Natural killer cell (primary cell): Measurements from ENCODE around the gene TNS2. TPM values are rescaled to one million over a fixed set of nuclear protein-coding genes. Genes with fewer than 3 reads are reported as not detected.
"Not testable (repeated sequence)": the region's sequence is repeated elsewhere in the genome, so short reads cannot be mapped to it uniquely, and the experiment has no call there.

Experiments
- ATAC-seq, 3 donors: fragments of 150-1000 bp in 2 of 3; fragments of 200-7000 bp in 1 of 3; cut with Tn5 transposase; 1 replicate in 1 of 3; 2 replicates in 2 of 3; pipeline ENCODE4 v1.10.0; 2021; ENCODE audit warnings: mild to moderate bottlenecking in 2 of 3, moderate library complexity in 2 of 3
- DNase-seq, 2 donors: peaks; one replicate each; pipeline versions ENCODE4 v3.0.0 to v3.0.0-alpha.2; 2013 to 2021; ENCODE audit warnings: mixed read lengths in 1 of 2
- H3K27ac ChIP-seq: one replicate; pipeline ENCODE4 v1.5.1; 2013; ENCODE audit warnings: mild to moderate bottlenecking, low read length
- H3K27me3 ChIP-seq: one replicate; pipeline ENCODE4 v1.6.1; 2013; ENCODE audit warnings: low read length; ENCODE audit not compliant: control insufficient read depth, insufficient read depth
- H3K36me3 ChIP-seq: one replicate; pipeline ENCODE4 v1.6.1; 2013; ENCODE audit warnings: low read length; ENCODE audit not compliant: control insufficient read depth, insufficient read depth
- H3K4me1 ChIP-seq: one replicate; pipeline ENCODE4 v1.6.1; 2013; ENCODE audit warnings: low read length; ENCODE audit not compliant: control insufficient read depth, insufficient read depth
- H3K4me3 ChIP-seq: one replicate; pipeline ENCODE4 v1.5.1; 2013; ENCODE audit warnings: low read length
- H3K9me3 ChIP-seq: one replicate; pipeline ENCODE4 v1.6.1; 2013; ENCODE audit warnings: low read length; ENCODE audit not compliant: control insufficient read depth, insufficient read depth
- H3K27ac Mint-ChIP-seq, 2 donors: one replicate each; pipeline ENCODE4 v1.8.0; 2022; ENCODE audit warnings: mild to moderate bottlenecking in 2 of 2, mixed read lengths in 2 of 2, moderate library complexity in 1 of 2
- H3K27me3 Mint-ChIP-seq, 2 donors: one replicate each; pipeline ENCODE4 v1.8.0; 2022; ENCODE audit warnings: low read depth in 2 of 2, mixed read lengths in 2 of 2
- H3K36me3 Mint-ChIP-seq: one replicate; pipeline ENCODE4 v1.8.0; 2022; ENCODE audit warnings: mixed read lengths
- H3K4me1 Mint-ChIP-seq, 2 donors: one replicate each; pipeline ENCODE4 v1.8.0; 2022; ENCODE audit warnings: mixed read lengths in 2 of 2
- H3K4me3 Mint-ChIP-seq: one replicate; pipeline ENCODE4 v1.8.0; 2022; ENCODE audit warnings: mild to moderate bottlenecking, moderate library complexity, mixed read lengths
- H3K9me3 Mint-ChIP-seq, 2 donors: one replicate each; pipeline ENCODE4 v1.8.0; 2022; ENCODE audit warnings: mixed read lengths in 2 of 2
- CTCF ChIP-seq: fragments of 200-600 bp; IDR thresholded peaks from one replicate; pipeline ENCODE4 v1.8.0; 2022; ENCODE audit warnings: antibody characterized with exemption
- WGBS: methylation state at CpG from one replicate; pipeline ENCODE4 v1.1.7; 2013; ENCODE audit warnings: missing lambda C conversion rate; ENCODE audit not compliant: insufficient coverage; 5-methylcytosine and 5-hydroxymethylcytosine counted together
- intact Hi-C: fragments of 100-400 bp; cut with micrococcal nuclease; formaldehyde crosslinking; loops from one replicate; pipeline ENCODE4 v1.14.2; 2022
- total RNA-seq, 4 donors: library from RNA; stranded (reverse); fragments of 120-200 nt in 1 of 4; gene quantifications; one replicate each; pipeline versions ENCODE4 v1.2.3 to v1.2.4, GENCODE V29; 2013 to 2022

The TNS2 gene
- total RNA-seq, 3 donors from 2014 or later (not counting 1 experiment from before 2014, with no cell fraction given): 0.95 to 1.8 (median 1.0) TPM

GRCh38 chr12:53007343-53007742, 42.5 kb upstream of the TNS2 start:
- peaks cover 45% of the 10 kb centered on the region in 2 donors for H3K4me1 Mint-ChIP-seq
- no peaks in the 10 kb centered on the region for H3K9me3 Mint-ChIP-seq
- intact Hi-C loops: loop anchor here (5.0 kb wide), 1 partner anchor 40 kb away; no protein-coding TSS in a partner anchor
- no peak for TF ChIP-seq CTCF
- peaks cover 6% of the 10 kb centered on the region for H3K36me3 ChIP-seq
- WGBS: 50% methylated on average over 3 of the region's 4 CpGs
- H3K27me3 ChIP-seq: no peaks in the 10 kb centered on the region
- no peaks in the 10 kb centered on the region for H3K36me3 Mint-ChIP-seq
- no peak overlapping the region for H3K27ac ChIP-seq
- peaks cover 27% of the 10 kb centered on the region for H3K4me1 ChIP-seq
- H3K4me3 ChIP-seq: peak overlapping the region; percentile 100
- no peaks in the 10 kb centered on the region for H3K9me3 ChIP-seq
- peak overlapping the region; percentile 97 for H3K4me3 Mint-ChIP-seq
- no peaks in the 10 kb centered on the region for H3K27me3 Mint-ChIP-seq
- H3K27ac Mint-ChIP-seq: peak overlapping the region; percentile 97 to 99
- DNase-seq (no peak), ATAC-seq (no peak)

GRCh38 chr12:53008760-53009159, 41.1 kb upstream of the TNS2 start:
- 85% methylated on average over 15 of the region's 15 CpGs for WGBS
- H3K36me3 Mint-ChIP-seq, H3K27me3 Mint-ChIP-seq, DNase-seq, H3K27me3 ChIP-seq, H3K4me3 ChIP-seq, H3K27ac ChIP-seq, H3K36me3 ChIP-seq, ATAC-seq, H3K4me3 Mint-ChIP-seq, H3K9me3 ChIP-seq, H3K9me3 Mint-ChIP-seq: not testable (repeated sequence)
- peaks cover 45 to 50% of the 10 kb centered on the region in 2 donors for H3K4me1 Mint-ChIP-seq
- intact Hi-C loops: loop anchor here (5.0 kb wide), 1 partner anchor 39 kb away; no protein-coding TSS in a partner anchor
- peak overlapping the region in 1 of 2 donors; percentile 97 for H3K27ac Mint-ChIP-seq
- H3K4me1 ChIP-seq: peaks cover 27% of the 10 kb centered on the region

- no peak overlapping the region for H3K4me3 Mint-ChIP-seq
- peak overlapping the region in 1 of 2 donors; percentile 63 for H3K27ac Mint-ChIP-seq
- 100% methylated on average over 2 of the region's 2 CpGs for WGBS
- intact Hi-C loops: no loop called here
- no peaks in the 10 kb centered on the region for H3K9me3 Mint-ChIP-seq
- H3K4me1 Mint-ChIP-seq: peaks cover 54 to 63% of the 10 kb centered on the region in 2 donors
- H3K27me3 ChIP-seq: no peaks in the 10 kb centered on the region
- H3K27ac ChIP-seq: no peak overlapping the region
- no peaks in the 10 kb centered on the region for H3K27me3 Mint-ChIP-seq
- ATAC-seq (no peak), DNase-seq (no peak)
- no peaks in the 10 kb centered on the region for H3K36me3 Mint-ChIP-seq
- peaks cover 9% of the 10 kb centered on the region for H3K36me3 ChIP-seq
- H3K4me1 ChIP-seq: peaks cover 19% of the 10 kb centered on the region
- no peak for TF ChIP-seq CTCF
- H3K4me3 ChIP-seq: no peak overlapping the region
- no peaks in the 10 kb centered on the region for H3K9me3 ChIP-seq
Measured at GRCh38 chr12:53010955-53011354, 38.9 kb upstream of the TNS2 start.

GRCh38 chr12:53011889-53012288, 38.0 kb upstream of the TNS2 start:
- no peak for DNase-seq
- no peaks in the 10 kb centered on the region for H3K9me3 ChIP-seq
- Mint-ChIP-seq H3K4me3 (no peak overlapping the region), H3K27ac (peak overlapping the region in 1 of 2 donors; percentile 63), H3K9me3 (no peaks in the 10 kb centered on the region), H3K4me1 (peaks cover 46 to 57% of the 10 kb centered on the region in 2 donors), H3K36me3 (peaks cover under 1% of the 10 kb centered on the region), H3K27me3 (no peaks in the 10 kb centered on the region)
- H3K36me3 ChIP-seq: peaks cover 18% of the 10 kb centered on the region
- peaks cover 16% of the 10 kb centered on the region for H3K4me1 ChIP-seq
- TF ChIP-seq CTCF: no peak
- H3K4me3 ChIP-seq: no peak overlapping the region
- 95% methylated on average over 3 of the region's 3 CpGs for WGBS
- H3K27ac ChIP-seq: no peak overlapping the region
- intact Hi-C loops: no loop called here
- ATAC-seq: no peak
- no peaks in the 10 kb centered on the region for H3K27me3 ChIP-seq
